IPS DF 4.7 (cell line): ENCODE data around the gene GMDS.

Experiments used
- DNase-seq: peaks from one replicate; pipeline ENCODE4 v3.0.0-alpha.2; 2013; ENCODE audit warnings: low spot score; ENCODE audit errors: extremely low read depth

GMDS gene

DNA sequence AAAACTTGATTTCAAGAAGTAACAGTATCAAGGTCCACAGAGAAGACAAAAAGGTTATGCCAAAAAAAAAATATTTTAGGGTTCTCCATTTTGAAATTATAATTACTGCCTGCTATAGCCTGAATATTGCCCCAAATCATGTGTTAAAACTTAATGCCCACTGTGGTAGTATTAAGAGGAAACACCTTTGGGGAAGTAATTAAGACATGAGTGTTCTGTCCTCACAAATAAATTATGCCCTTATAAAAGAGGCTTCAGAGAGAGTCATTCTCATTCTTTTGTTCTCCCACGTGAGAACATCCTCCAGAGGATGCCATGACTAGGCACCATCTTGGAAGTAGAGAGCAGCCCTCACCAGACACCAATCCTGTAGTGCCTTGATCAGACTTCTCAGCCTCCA, 66.2 kb downstream of the GMDS start:
- DNase-seq: no peak

- no peak for DNase-seq
Measured at GRCh38 chr6:2178125-2178524, 67.3 kb downstream of the GMDS start.

- no peak for DNase-seq
Measured at GRCh38 chr6:2175825-2176224, 69.6 kb downstream of the GMDS start.

DNA sequence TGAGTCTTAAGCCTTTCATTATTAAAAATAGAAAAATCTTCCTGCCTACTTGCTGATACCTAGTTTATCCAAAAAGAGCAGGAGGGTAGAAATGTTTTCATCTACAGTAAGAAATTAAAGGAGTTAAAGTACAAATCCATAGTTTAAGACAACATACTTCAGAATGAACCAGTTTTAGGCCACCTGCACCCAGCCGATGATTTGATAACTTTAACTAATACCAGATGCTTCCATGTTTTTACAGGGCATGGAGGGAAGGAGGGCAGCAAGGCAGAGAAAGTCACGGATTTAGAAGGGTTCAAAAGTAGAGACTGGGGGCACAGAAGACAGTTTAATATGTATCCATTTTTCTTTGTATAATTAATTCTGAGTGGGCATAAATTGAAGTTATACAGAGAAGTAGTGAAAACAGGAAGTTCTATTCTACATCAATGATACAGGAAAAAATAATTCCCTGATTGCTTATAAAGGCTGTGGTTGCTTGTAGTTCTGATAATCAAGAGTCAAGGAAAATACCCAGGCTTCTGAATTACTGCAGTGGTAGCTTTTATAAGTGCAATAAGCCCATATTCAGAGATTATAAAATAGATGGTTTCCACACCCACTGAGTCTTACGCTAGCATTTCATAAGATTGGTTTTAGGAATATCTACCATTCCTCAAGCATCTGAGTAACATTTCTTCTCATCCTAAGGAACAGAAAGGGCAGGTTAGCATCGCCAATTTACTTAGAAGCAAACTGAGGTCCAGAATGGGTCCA, 72.0 kb downstream of the GMDS start:
- no peak for DNase-seq

GRCh38 chr6:2171728-2172127, 73.7 kb downstream of the GMDS start:
- DNase-seq: no peak

DNA sequence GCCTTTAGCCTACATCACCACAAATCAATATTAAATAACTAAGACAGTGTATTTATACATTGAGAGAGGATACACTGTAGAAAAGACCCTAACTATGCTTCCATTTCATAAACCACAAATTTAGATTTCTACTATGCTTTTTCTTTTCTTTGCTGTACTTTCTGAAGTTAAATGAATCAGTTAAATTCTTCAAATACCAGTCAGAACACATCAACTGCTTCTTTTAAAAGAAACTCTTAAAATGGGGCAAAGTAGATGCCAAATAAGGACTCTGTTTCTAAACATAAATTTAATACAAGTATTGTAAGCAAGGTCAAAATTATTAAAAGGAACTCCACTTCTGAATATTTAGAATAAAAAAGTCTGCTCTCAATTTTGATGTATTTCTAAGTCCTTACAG, 76.9 kb downstream of the GMDS start:
- no peak for DNase-seq

- DNase-seq: no peak
Measured at GRCh38 chr6:2166717-2167116, 78.7 kb downstream of the GMDS start.

DNA sequence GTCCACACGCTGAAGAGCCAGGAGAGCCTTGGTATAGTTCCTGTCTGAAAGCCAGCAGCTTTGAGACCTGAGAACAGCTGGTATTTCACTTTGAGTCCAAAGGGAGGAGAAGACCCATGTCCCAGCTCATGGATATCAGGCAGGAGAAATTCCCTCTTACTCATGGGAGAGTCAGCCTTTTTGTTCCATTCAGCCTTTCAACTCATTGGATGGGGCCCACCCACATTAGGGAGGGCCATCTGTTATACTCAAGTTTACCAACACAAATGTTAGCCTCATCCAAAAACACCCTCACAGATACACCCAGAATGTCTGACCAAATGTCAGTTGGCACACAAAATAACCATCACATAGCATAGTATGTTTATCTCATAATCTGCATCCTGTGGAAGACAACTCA, 80.1 kb downstream of the GMDS start:
- no peak for DNase-seq

DNA sequence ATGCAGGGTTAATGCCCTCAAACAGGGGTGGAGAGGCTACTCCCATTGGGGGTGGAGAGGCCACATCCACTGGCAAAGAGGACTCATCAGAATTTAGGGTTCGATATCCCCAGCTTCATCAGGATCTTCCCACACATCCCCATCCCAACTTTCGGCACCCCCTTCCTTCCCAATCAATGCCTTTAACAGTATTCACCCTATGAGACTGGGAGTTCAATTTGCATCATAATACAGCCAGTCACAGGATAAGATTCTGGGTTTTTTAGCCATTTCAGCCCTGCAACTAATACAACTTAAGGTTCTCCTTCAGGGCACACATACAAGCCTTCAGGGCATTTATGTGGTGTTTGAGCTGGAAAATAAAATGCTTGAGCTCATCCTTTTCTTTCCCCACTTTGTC, 80.9 kb downstream of the GMDS start:
- DNase-seq: no peak

DNA sequence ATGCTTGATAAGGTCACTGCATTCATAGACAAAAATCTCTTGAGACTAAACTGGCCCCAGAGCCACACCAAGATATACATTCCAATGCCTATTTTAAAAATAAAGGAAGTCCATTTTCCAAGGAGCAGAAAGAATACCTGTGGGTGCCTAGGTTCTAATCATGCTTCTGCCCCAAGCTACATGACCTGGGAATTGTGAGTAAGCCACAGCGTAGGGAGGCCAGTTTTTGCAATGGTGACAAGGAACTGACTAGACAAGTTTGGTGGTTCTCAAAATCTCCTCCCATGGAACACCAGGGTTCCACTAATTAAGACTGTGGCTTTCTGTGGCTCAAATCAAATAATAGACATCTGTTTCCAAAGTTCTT, 83.3 kb downstream of the GMDS start:
- DNase-seq: no peak

DNA sequence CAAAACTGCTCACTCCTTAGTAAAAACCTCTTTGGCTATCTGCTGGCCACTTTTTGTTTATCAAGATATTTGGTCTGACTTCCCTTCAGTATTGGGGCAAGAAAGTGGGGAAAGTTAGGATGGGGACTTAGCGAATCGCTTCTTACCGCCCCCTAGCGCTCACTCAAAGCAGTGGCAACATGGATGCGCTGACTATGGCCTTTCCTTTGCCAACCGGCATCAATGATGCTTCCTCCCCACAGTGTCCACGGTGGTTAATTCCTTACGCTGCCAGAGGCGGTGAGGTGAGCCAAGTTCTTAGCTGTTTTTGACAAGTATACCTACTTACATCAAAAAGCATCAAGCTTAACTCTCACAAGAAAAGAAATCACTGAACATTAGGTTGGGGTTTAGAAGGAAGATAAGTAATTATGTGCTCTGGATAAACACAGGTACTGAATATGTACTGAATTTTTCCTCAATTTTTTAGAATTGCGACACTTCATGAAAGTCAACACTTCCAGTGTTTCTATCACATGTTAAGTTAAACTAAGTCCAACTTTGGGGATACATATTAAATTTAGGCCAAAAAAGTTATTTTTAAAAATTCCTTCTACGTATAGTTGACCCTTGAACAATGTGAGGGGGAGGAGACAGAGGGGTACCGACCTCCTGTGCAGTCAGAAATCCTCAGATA, 86.7 kb downstream of the GMDS start:
- peak; percentile 83 for DNase-seq

DNA sequence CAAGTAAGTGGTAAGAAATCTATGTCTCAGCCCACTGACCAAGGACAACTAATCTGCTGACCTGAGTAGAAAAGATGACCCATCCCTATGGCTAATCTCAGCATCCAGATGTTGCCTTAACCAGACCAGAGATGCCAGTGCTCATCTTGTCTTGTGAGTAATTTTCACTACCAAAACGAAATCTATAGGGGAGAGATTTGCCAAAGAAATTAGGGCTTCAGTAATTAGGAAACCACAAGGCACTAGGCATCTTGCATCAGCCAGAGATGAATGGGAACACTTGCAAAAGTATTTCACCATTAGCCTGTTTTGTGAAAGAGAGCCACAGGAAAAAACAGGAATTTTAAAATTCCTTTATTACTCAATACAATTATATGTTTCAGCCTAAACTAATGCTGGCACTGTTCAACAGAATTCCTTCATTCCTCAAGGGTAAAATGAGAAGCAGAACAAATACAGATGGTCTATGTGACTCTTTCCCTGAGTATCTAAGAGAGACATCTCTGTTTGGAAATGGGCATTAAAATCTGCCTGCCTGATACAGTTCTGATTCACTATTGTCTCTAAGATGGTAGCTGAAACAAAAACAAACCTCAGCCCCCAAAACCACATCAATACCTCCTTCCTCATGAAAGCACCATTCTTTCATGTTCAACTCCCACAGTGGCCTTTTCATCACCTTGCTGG, 87.8 kb downstream of the GMDS start:
- DNase-seq: no peak

DNA sequence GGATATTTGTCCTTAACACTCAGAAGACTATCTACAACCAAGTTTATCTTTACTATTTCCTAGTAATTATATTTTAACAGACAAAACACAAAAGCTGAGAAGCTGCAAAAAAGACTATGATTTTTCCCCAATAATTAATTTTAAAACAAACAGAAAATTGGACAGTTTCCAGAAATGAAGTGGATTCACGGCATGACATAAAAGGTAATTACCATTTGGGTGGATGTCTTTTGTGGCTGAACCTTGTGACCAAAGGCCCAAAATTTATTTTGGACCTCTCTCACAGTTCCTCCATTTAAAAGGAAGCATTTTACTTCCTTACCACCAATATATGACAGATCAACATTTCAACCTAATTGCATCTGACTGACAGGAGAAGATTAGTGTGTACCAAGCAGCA, 90.2 kb downstream of the GMDS start:
- no peak for DNase-seq

DNA sequence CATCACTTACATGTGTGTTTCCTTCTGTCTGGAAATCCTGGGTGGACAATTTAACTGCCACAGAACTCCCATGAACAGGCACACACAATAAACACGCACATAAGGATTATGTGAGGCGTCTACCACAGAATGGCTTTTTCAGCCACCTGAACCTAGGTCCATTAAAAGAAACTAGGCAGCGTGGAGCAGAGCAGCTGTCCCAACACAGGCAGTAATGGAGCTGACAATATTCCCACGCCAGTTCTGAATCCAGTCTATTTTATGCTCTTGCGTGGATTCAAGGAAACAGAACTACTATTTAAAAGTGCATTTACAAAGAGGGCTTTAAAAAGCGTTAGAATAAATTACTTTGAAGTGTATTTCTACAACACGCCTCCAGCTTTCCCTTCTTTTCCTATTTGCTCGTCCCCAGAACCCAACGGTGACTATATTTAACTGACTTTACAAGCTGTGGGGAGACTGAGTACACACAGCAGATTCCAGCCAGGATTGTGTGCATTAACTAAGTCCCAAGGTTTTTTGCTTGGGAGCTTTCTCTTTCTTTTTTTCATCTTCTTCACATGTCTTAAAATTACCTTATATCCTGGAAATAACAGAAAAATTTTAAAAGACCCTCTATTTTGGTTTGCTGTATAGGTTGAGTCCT, 95.9 kb downstream of the GMDS start:
- DNase-seq: no peak

DNA sequence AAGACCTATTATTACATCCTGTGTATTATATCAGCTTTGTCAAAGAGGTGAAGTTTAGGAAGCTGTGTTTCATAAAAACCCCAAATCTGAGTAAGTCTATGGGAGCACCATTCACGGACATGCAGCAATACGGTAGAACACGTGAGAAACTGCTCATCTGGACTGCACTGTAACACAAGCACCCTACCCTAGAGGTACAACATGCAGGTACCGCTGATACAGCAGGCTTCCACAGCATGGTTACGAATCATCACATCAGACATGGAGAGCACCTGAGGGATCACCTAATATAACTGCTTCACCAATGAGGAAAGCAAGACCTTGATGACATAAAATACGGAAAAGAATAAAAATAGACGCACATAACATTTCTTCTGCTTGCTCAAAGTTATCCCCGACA, 96.7 kb downstream of the GMDS start:
- DNase-seq: no peak

- DNase-seq: no peak
Measured at GRCh38 chr6:2147766-2148448, 97.5 kb downstream of the GMDS start.

DNA sequence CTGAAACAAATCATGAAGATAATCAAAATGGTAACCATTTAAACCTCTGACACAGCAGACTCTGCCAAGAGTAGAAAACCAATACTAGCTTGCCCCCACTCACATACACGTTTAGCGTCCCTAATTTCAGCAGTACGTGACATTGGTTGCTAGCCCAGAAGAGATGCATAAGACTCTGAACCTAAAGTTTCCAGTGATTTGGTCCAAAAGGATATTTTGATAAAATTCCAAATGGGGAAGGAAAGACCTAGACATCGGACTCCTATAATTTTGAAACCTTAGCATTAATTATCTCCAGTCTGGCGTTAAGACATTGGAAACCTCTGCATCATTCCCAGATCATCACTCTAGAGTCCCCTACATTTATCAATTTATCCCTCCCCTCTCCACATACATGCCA, 98.1 kb downstream of the GMDS start:
- no peak for DNase-seq

GRCh38 chr6:2144210-2144609, 101.2 kb downstream of the GMDS start:
- no peak for DNase-seq

DNA sequence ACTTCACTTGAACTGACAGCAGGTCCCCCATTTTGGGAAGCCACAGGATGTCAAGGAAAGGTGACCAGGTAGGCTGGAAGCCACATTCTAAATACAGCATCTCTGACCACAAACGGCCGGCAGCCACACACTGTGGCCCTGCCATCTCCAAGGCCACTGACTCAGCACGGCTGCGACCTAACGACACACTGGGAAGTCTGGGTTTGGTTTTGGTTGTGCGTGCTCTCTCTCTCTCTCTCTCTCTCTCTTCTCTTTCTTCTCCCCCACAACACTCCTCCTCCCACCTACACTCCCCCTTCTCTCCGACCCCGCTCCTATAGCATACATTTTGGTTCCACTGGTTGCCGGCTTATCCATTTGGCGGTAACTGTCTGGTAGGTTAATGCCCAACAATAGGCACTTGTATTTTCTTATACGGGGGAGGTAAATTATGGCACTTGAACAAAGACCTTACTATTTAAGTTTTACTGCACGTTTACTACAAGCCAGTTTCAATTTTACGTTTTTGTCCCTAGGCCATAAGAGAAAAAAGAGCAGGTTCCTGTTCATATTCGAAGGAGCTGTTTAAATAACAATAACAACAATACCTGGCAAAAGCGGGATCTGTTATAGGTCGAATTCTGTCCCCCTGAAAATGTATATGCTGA, 103.6 kb downstream of the GMDS start:
- no peak for DNase-seq

DNA sequence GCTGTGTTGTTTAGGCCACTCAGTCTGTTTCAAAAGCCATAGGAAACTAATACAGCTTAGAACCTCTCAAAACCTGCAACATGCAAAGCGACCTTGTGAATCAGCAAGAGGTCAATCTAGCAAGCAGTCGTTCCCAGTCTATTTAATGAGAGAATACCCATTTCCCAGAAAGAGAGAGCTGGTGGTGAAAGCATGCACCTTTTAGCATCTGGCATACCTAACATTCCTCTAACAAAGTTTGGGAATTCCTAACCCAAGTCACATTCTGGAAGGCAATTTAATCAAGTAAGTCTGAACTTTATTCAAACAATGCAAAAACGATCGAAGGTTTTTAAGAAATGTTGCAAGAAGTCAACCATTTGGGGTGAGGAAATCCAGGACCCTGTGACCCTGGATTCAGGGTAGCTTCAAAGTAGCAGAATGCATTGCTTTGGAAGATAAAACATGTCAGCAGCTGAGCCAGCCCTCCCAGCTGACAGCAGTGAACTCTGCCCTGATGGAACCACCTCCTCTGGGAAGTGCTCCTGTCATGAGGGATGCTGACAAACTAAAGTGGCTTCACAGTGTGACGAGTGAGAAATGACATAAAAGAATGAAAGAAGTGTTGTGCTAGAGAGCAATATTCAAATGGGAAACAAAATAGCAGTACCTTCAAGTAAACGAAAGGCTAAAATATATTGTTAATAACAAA, 104.8 kb downstream of the GMDS start:
- DNase-seq: no peak

GRCh38 chr6:2135401-2135800, 110.0 kb downstream of the GMDS start:
- no peak for DNase-seq
